ENCODE results near the gene B4GALNT2.
"Not testable (repeated sequence)": the region's sequence is repeated elsewhere in the genome, so short reads cannot be mapped to it uniquely, and the experiment has no call there.

The B4GALNT2 gene

GRCh38 chr17:49117587-49118230 lies 14.9 kb upstream of the B4GALNT2 start:
- intact Hi-C loops (cut with DNase I): no loop called here
- DNase-seq: no peak

- intact Hi-C loops (cut with DNase I): loop anchor here (2.0 kb wide), 1 partner anchor 39 kb away; no protein-coding TSS in a partner anchor
- DNase-seq: no peak
Measured at GRCh38 chr17:49120166-49120565, 12.4 kb upstream of the B4GALNT2 start.

GRCh38 chr17:49121696-49122292 lies 10.8 kb upstream of the B4GALNT2 start:
- no peak for DNase-seq
- intact Hi-C loops (cut with DNase I): loop anchor here (2.0 kb wide), 1 partner anchor 41 kb away; no protein-coding TSS in a partner anchor

- intact Hi-C loops (cut with DNase I): no loop called here
Measured at GRCh38 chr17:49122566-49122965, 10.0 kb upstream of the B4GALNT2 start.

GRCh38 chr17:49123061-49123460 lies 9.5 kb upstream of the B4GALNT2 start:
- intact Hi-C loops (cut with DNase I): no loop called here
- no peak for DNase-seq

More at GRCh38 chr17:49122566-49122965, 10.0 kb upstream of the B4GALNT2 start:
- no peak for DNase-seq

GRCh38 chr17:49125449-49125848 lies 7.1 kb upstream of the B4GALNT2 start:
- no peak for DNase-seq

GRCh38 chr17:49126183-49126859 lies 6.2 kb upstream of the B4GALNT2 start:
- DNase-seq; intact Hi-C loops (cut with DNase I): not testable (repeated sequence)

More at GRCh38 chr17:49125449-49125848, 7.1 kb upstream of the B4GALNT2 start:
- intact Hi-C loops (cut with DNase I): no loop called here

GRCh38 chr17:49129359-49129950 lies 3.1 kb upstream of the B4GALNT2 start:
- DNase-seq; intact Hi-C loops (cut with DNase I): not testable (repeated sequence)

GRCh38 chr17:49130891-49131290 lies 1.7 kb upstream of the B4GALNT2 start:
- intact Hi-C loops (cut with DNase I): no loop called here

GRCh38 chr17:49132317-49132698 lies 261 bp upstream of the B4GALNT2 start:
- DNase-seq: no peak
- intact Hi-C loops (cut with DNase I): no loop called here

More at GRCh38 chr17:49130891-49131290, 1.7 kb upstream of the B4GALNT2 start:
- no peak for DNase-seq

- intact Hi-C loops (cut with DNase I): no loop called here
- no peak for DNase-seq
Measured at GRCh38 chr17:49136335-49136734, 3.8 kb downstream of the B4GALNT2 start.

- intact Hi-C loops (cut with DNase I): not testable (repeated sequence)
Measured at GRCh38 chr17:49145654-49146053, 13.1 kb downstream of the B4GALNT2 start.

GRCh38 chr17:49146620-49147306 lies 14.2 kb downstream of the B4GALNT2 start:
- intact Hi-C loops (cut with DNase I): no loop called here
- no peak for DNase-seq

More at GRCh38 chr17:49145654-49146053, 13.1 kb downstream of the B4GALNT2 start:
- DNase-seq: not testable (repeated sequence)

GRCh38 chr17:49148171-49148570 lies 15.6 kb downstream of the B4GALNT2 start:
- intact Hi-C loops (cut with DNase I): no loop called here
- no peak for DNase-seq

GRCh38 chr17:49151996-49152395 lies 19.4 kb downstream of the B4GALNT2 start:
- intact Hi-C loops (cut with DNase I): no loop called here
- DNase-seq: no peak

- intact Hi-C loops (cut with DNase I): no loop called here
Measured at GRCh38 chr17:49156256-49156655, 23.7 kb downstream of the B4GALNT2 start.

GRCh38 chr17:49157784-49158183 lies 25.2 kb downstream of the B4GALNT2 start:
- intact Hi-C loops (cut with DNase I): no loop called here
- DNase-seq: no peak

More at GRCh38 chr17:49156256-49156655, 23.7 kb downstream of the B4GALNT2 start:
- no peak for DNase-seq

- intact Hi-C loops (cut with DNase I): no loop called here
- DNase-seq: no peak
Measured at GRCh38 chr17:49162866-49163265, 30.3 kb downstream of the B4GALNT2 start.

GRCh38 chr17:49165143-49165542 lies 32.6 kb downstream of the B4GALNT2 start:
- no peak for DNase-seq
- intact Hi-C loops (cut with DNase I): no loop called here

GRCh38 chr17:49168706-49169105 lies 36.1 kb downstream of the B4GALNT2 start:
- DNase-seq: no peak
- intact Hi-C loops (cut with DNase I): no loop called here
